Type B pancreatic cell (in vitro differentiated cells): ENCODE data around the gene TIGD1. TPM values are rescaled to one million over a fixed set of nuclear protein-coding genes. Genes with fewer than 3 reads are reported as not detected.

Experiments used
- DNase-seq: peaks from one replicate; pipeline ENCODE4 v3.0.0; 2021; ENCODE audit warnings: mixed read lengths; ENCODE audit not compliant: unreplicated experiment; ENCODE audit errors: extremely low spot score
- H3K27ac Mint-ChIP-seq: 2 replicates; pipeline ENCODE4 v1.8.0; 2021; ENCODE audit warnings: mild to moderate bottlenecking, mixed read lengths
- H3K27me3 Mint-ChIP-seq: 2 replicates; pipeline ENCODE4 v1.8.0; 2021; ENCODE audit warnings: mixed read lengths
- H3K36me3 Mint-ChIP-seq: 2 replicates; pipeline ENCODE4 v1.8.0; 2021; ENCODE audit warnings: mixed read lengths
- H3K4me1 Mint-ChIP-seq: one replicate; pipeline ENCODE4 v1.8.0; 2021; ENCODE audit warnings: mixed read lengths; ENCODE audit not compliant: unreplicated experiment
- H3K4me3 Mint-ChIP-seq: 2 replicates; pipeline ENCODE4 v1.8.0; 2021; ENCODE audit warnings: mild to moderate bottlenecking, mixed read lengths
- H3K9me3 Mint-ChIP-seq: 2 replicates; pipeline ENCODE4 v1.8.0; 2021; ENCODE audit warnings: mixed read lengths
- CTCF ChIP-seq: fragments of 200-600 bp; sonication (generic); conservative IDR thresholded peaks from 2 replicates; pipeline ENCODE4 v1.5.0; 2021; ENCODE audit warnings: antibody characterized with exemption, mild to moderate bottlenecking
- total RNA-seq: library from RNA; stranded (reverse); gene quantifications from 2 replicates; pipeline ENCODE4 v1.2.1, GENCODE V29; 2021; ENCODE audit warnings: low replicate concordance

Gene TIGD1
- total RNA-seq, 1 donor from 2014 or later = 10.8 TPM

- H3K4me3 Mint-ChIP-seq = no peak overlapping the region
- H3K4me1 Mint-ChIP-seq = peaks cover 13% of the 10 kb centered on the region
- H3K9me3 Mint-ChIP-seq = no peaks in the 10 kb centered on the region
- peaks cover 50% of the 10 kb centered on the region for H3K27me3 Mint-ChIP-seq
- H3K36me3 Mint-ChIP-seq = no peaks in the 10 kb centered on the region
- TF ChIP-seq CTCF = no peak
- no peak overlapping the region for H3K27ac Mint-ChIP-seq
- DNase-seq = no peak
Observed at GRCh38 chr2:232518844-232519243, 31.5 kb downstream of the TIGD1 start.

GRCh38 chr2:232516551-232516950 lies 33.8 kb downstream of the TIGD1 start:
- Mint-ChIP-seq H3K27me3 (peaks cover 40% of the 10 kb centered on the region), H3K27ac (no peak overlapping the region), H3K4me3 (no peak overlapping the region), H3K9me3 (no peaks in the 10 kb centered on the region), H3K36me3 (no peaks in the 10 kb centered on the region), H3K4me1 (peaks cover 18% of the 10 kb centered on the region)
- TF ChIP-seq CTCF = no peak
- no peak for DNase-seq

GRCh38 chr2:232515639-232516038 lies 34.7 kb downstream of the TIGD1 start:
- Mint-ChIP-seq H3K27me3 (peaks cover 35% of the 10 kb centered on the region), H3K9me3 (no peaks in the 10 kb centered on the region), H3K4me3 (no peak overlapping the region), H3K27ac (no peak overlapping the region), H3K4me1 (peaks cover 18% of the 10 kb centered on the region), H3K36me3 (no peaks in the 10 kb centered on the region)
- no peak for DNase-seq
- TF ChIP-seq CTCF = no peak

GRCh38 chr2:232513353-232513752 lies 37.0 kb downstream of the TIGD1 start:
- Mint-ChIP-seq H3K9me3 (no peaks in the 10 kb centered on the region), H3K27ac (no peak overlapping the region), H3K27me3 (peaks cover 34% of the 10 kb centered on the region), H3K36me3 (no peaks in the 10 kb centered on the region), H3K4me3 (no peak overlapping the region), H3K4me1 (peaks cover 12% of the 10 kb centered on the region)
- DNase-seq = no peak
- no peak for TF ChIP-seq CTCF

GRCh38 chr2:232512602-232513001 lies 37.8 kb downstream of the TIGD1 start:
- H3K27me3 Mint-ChIP-seq = peaks cover 36% of the 10 kb centered on the region
- H3K9me3 Mint-ChIP-seq = no peaks in the 10 kb centered on the region
- H3K4me3 Mint-ChIP-seq = no peak overlapping the region
- H3K27ac Mint-ChIP-seq = no peak overlapping the region
- no peak for DNase-seq
- H3K4me1 Mint-ChIP-seq = peaks cover 12% of the 10 kb centered on the region
- TF ChIP-seq CTCF = no peak
- no peaks in the 10 kb centered on the region for H3K36me3 Mint-ChIP-seq

GRCh38 chr2:232511336-232511890 lies 38.9 kb downstream of the TIGD1 start:
- no peak for DNase-seq
- no peaks in the 10 kb centered on the region for H3K9me3 Mint-ChIP-seq
- H3K27me3 Mint-ChIP-seq = peaks cover 35% of the 10 kb centered on the region
- no peak for TF ChIP-seq CTCF
- no peak overlapping the region for H3K27ac Mint-ChIP-seq
- H3K4me1 Mint-ChIP-seq = peaks cover 6% of the 10 kb centered on the region
- H3K4me3 Mint-ChIP-seq = no peak overlapping the region
- no peaks in the 10 kb centered on the region for H3K36me3 Mint-ChIP-seq
